ENCODE results near the gene ATP6AP1. TPM values are rescaled to one million over a fixed set of nuclear protein-coding genes. Genes with fewer than 3 reads are reported as not detected.
A peak's percentile ranks its signal among the peaks of the same experiment; 100 is the strongest.

Gene ATP6AP1
- total and polyA plus RNA-seq, 2 of the 13 experiments (the other 11 are each of a cell fraction or from before 2014, with no cell fraction given): 56.7 to 110 TPM

DNA sequence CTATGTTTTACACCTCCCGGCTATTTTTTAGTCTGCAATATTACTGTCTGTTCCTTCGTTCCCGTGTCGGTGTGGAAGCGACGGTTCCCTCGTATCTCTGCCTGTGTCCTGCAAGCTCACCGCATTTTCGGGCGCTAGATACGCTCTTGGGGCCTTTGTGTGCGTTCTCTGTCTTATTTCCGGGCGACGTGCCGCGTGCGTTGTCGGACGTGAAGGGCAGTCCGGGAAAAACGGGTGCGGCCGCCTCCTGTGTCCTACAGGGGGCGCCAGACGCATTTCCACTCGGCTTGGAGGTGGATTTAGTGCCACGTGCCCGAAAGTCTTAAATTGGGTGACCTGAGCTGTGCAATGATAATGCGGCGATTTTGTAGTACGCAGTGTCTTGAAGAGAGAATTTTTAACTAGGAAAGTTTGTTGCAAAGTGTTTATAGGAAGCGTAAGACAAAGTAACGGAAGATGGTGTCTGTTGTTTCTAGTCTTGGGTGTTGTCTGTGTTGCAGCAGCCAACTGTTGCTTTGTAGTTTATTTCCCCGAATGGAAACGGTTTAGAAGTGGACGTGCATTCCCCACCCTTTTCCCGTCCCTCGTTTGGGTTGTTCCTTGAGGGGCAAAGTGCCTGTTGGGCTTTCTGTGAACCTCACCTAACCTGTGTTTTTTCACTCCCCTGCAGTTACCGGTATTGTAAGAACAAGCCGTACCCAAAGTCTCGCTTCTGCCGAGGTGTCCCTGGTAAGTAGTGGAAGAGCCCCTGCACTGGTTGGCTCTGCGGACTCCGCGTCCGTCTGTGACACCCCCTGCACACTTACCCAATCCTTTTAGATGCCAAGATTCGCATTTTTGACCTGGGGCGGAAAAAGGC lies 29.6 kb upstream of the ATP6AP1 start (continued):
- TF ChIP-seq, protein P1, sequence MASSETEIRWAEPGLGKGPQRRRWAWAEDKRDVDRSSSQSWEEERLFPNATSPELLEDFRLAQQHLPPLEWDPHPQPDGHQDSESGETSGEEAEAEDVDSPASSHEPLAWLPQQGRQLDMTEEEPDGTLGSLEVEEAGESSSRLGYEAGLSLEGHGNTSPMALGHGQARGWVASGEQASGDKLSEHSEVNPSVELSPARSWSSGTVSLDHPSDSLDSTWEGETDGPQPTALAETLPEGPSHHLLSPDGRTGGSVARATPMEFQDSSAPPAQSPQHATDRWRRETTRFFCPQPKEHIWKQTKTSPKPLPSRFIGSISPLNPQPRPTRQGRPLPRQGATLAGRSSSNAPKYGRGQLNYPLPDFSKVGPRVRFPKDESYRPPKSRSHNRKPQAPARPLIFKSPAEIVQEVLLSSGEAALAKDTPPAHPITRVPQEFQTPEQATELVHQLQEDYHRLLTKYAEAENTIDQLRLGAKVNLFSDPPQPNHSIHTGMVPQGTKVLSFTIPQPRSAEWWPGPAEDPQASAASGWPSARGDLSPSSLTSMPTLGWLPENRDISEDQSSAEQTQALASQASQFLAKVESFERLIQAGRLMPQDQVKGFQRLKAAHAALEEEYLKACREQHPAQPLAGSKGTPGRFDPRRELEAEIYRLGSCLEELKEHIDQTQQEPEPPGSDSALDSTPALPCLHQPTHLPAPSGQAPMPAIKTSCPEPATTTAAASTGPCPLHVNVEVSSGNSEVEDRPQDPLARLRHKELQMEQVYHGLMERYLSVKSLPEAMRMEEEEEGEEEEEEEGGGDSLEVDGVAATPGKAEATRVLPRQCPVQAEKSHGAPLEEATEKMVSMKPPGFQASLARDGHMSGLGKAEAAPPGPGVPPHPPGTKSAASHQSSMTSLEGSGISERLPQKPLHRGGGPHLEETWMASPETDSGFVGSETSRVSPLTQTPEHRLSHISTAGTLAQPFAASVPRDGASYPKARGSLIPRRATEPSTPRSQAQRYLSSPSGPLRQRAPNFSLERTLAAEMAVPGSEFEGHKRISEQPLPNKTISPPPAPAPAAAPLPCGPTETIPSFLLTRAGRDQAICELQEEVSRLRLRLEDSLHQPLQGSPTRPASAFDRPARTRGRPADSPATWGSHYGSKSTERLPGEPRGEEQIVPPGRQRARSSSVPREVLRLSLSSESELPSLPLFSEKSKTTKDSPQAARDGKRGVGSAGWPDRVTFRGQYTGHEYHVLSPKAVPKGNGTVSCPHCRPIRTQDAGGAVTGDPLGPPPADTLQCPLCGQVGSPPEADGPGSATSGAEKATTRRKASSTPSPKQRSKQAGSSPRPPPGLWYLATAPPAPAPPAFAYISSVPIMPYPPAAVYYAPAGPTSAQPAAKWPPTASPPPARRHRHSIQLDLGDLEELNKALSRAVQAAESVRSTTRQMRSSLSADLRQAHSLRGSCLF (CRISPR knock-in tag; IDR thresholded peaks at IDR 0.05; ENCODE audit: borderline replicate concordance): no peak
- TF ChIP-seq ZNF329 (CRISPR knock-in tag; IDR thresholded peaks at IDR 0.05; ENCODE audit: low read depth) (no peak), CBFB (CRISPR knock-in tag; IDR thresholded peaks at IDR 0.05) (0 out of 2 replicates have a peak, but pooled peaks have one; percentile 11), MNT (IDR thresholded peaks at IDR 0.05) (peak; percentile 38), SMAD1 (CRISPR knock-in tag; IDR thresholded peaks at IDR 0.05; ENCODE audit: borderline replicate concordance, low read depth) (0 out of 2 replicates have a peak, but pooled peaks have one; percentile 12), MYC (CRISPR knock-in tag; IDR thresholded peaks at IDR 0.05; ENCODE audit: borderline replicate concordance) (peak; percentile 82), RXRB (CRISPR knock-in tag; IDR thresholded peaks at IDR 0.05; ENCODE audit: borderline replicate concordance) (no peak), ZNF205 (CRISPR knock-in tag; IDR thresholded peaks at IDR 0.05) (0 out of 2 replicates have a peak, but pooled peaks have one; percentile 4), TOPORS (CRISPR knock-in tag; IDR thresholded peaks at IDR 0.05) (no peak), RAD21 (CRISPR knock-in tag; IDR thresholded peaks at IDR 0.05) (peak; percentile 15; the same call in 1 of the 2 replicates), HHEX (CRISPR knock-in tag; IDR thresholded peaks at IDR 0.05) (no peak), AGO2 (optimal IDR thresholded peaks at IDR 0.05; ENCODE audit: low read depth, low read length) (peak; percentile 91), SOX13 (IDR thresholded peaks at IDR 0.05) (no peak), SOX13 (CRISPR knock-in tag; conservative IDR thresholded peaks at IDR 0.05 in 1 of 2, IDR thresholded peaks at IDR 0.05 in 1 of 2) (peak in 1 of 2 experiments; percentile 16; a peak in 1 of 4 replicates), PHF8 (CRISPR knock-in tag; IDR thresholded peaks at IDR 0.05) (peak; percentile 37; the same call in 1 of the 2 replicates), ZNF331 (CRISPR knock-in tag; IDR thresholded peaks at IDR 0.05) (no peak)
- TF ChIP-seq, protein P2, sequence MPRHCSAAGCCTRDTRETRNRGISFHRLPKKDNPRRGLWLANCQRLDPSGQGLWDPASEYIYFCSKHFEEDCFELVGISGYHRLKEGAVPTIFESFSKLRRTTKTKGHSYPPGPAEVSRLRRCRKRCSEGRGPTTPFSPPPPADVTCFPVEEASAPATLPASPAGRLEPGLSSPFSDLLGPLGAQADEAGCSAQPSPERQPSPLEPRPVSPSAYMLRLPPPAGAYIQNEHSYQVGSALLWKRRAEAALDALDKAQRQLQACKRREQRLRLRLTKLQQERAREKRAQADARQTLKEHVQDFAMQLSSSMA (CRISPR knock-in tag; IDR thresholded peaks at IDR 0.05): no peak
- TF ChIP-seq, protein P3, sequence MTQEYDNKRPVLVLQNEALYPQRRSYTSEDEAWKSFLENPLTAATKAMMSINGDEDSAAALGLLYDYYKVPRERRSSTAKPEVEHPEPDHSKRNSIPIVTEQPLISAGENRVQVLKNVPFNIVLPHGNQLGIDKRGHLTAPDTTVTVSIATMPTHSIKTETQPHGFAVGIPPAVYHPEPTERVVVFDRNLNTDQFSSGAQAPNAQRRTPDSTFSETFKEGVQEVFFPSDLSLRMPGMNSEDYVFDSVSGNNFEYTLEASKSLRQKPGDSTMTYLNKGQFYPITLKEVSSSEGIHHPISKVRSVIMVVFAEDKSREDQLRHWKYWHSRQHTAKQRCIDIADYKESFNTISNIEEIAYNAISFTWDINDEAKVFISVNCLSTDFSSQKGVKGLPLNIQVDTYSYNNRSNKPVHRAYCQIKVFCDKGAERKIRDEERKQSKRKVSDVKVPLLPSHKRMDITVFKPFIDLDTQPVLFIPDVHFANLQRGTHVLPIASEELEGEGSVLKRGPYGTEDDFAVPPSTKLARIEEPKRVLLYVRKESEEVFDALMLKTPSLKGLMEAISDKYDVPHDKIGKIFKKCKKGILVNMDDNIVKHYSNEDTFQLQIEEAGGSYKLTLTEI (CRISPR knock-in tag; conservative IDR thresholded peaks at IDR 0.05): no peak
- TF ChIP-seq, protein P4, sequence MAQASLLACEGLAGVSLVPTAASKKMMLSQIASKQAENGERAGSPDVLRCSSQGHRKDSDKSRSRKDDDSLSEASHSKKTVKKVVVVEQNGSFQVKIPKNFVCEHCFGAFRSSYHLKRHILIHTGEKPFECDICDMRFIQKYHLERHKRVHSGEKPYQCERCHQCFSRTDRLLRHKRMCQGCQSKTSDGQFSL (CRISPR knock-in tag; IDR thresholded peaks at IDR 0.05): no peak
